BLaER1 (cell line): ENCODE measurements around the gene MMP20.

Source experiments
- H3K27ac ChIP-seq: shearing (Covaris generic); formaldehyde crosslinking; 2 replicates; pipeline ENCODE4 v1.8.1; 2022
- H3K27me3 ChIP-seq: shearing (Covaris generic); formaldehyde crosslinking; 2 replicates; pipeline ENCODE4 v1.8.1; 2022
- H3K36me3 ChIP-seq: shearing (Covaris generic); formaldehyde crosslinking; 2 replicates; pipeline ENCODE4 v1.8.1; 2022
- H3K4me1 ChIP-seq: shearing (Covaris generic); formaldehyde crosslinking; 2 replicates; pipeline ENCODE4 v1.8.1; 2022
- H3K4me2 ChIP-seq: shearing (Covaris generic); formaldehyde crosslinking; 2 replicates; pipeline ENCODE4 v1.8.1; 2022
- H3K4me3 ChIP-seq: shearing (Covaris generic); formaldehyde crosslinking; 2 replicates; pipeline ENCODE4 v1.8.1; 2022
- H3K9ac ChIP-seq: shearing (Covaris generic); formaldehyde crosslinking; 2 replicates; pipeline ENCODE4 v1.8.1; 2022
- H3K9me3 ChIP-seq: shearing (Covaris generic); formaldehyde crosslinking; 2 replicates; pipeline ENCODE4 v1.8.1; 2022
- H4K20me1 ChIP-seq: shearing (Covaris generic); formaldehyde crosslinking; 2 replicates; pipeline ENCODE4 v1.8.1; 2022
- Cebpa-rat ChIP-seq: shearing (Covaris generic); IDR thresholded peaks from 2 replicates; pipeline ENCODE4 v1.8.1; 2022

Gene MMP20

DNA sequence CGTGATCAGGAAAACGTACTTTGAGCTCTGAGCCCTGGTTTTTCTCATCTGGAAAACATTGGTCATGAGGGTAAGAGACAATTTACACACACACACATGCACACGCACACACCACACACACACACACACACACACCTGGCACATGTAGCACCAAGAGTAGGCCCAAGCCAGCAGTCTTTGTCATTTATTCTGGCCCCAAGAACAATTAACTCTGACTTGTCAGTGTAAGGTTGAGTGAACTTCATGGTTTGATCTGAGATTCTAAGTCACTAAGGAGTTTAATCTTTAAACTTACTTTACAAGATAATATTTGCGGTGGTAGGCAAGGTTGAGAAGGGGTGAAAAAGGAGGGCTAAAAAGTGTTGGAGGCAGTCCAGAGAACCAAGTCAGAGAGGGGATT is 44.1 kb downstream of the MMP20 start:
- no peak for TF ChIP-seq Cebpa-rat
- Histone ChIP-seq H4K20me1 (no peaks in the 10 kb centered on the region), H3K9me3 (peaks cover 14% of the 10 kb centered on the region), H3K27me3 (no peaks in the 10 kb centered on the region), H3K9ac (no peak overlapping the region), H3K4me2 (no peak overlapping the region), H3K36me3 (no peaks in the 10 kb centered on the region), H3K27ac (no peak overlapping the region), H3K4me3 (no peak overlapping the region), H3K4me1 (peaks cover 16% of the 10 kb centered on the region)

DNA sequence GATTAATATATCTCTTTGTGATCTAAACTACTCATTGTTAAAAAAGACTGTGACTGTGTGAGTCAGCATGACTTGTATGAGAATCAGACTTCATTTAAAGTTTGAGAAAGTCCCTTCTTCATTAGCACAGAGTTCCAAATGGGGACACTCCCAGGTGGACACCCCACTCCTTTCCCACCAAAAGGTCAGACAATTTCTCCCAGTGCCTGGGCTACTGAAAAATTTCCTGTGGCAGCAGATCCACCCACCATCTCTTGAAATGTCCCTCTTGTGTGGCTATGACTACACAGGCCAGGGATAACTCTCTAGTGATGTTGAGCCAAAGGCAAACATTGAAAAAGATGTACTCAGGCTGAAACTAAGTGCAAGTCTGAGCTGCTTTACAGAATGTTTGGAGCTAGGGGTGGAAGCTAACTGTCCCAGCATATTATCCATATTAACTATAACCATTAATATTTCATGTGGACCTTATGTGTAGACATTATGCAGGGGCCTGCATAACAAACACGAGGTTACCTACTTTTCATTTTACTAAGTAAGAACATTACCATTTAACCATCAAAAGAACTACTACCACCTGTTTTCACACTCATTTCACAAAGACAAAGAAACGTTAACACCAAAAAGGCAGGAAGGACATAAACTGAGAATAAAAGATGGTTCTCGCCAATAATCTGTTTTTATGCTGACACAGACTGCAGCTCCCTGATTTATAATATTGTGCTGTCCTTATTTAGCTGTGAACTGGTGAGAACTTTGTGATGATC is 44.8 kb downstream of the MMP20 start:
- Histone ChIP-seq H3K27ac (no peak overlapping the region), H3K4me2 (no peak overlapping the region), H3K4me3 (no peak overlapping the region)

DNA sequence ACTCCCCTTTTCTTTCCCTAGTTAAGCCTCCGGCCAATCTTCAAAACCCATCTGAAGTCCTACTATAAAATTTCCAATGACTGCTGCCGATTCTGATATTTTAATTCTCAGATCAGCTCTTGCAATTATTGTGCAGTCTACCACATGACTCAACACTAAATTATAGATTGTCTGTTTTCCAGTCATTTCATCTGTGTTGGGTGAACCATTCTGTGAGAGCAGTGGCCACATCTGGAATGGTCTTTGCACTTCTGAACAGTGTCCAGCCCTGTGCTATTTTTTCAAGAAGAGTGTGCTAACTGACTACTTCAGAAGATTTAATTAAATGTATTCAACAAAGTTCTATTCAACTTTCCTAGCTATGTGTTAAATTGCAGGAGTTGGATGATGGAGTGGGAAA is 47.4 kb downstream of the MMP20 start:
- H3K27me3 ChIP-seq = no peaks in the 10 kb centered on the region
- no peaks in the 10 kb centered on the region for H3K36me3 ChIP-seq
- no peak overlapping the region for H3K4me3 ChIP-seq
- no peaks in the 10 kb centered on the region for H4K20me1 ChIP-seq
- H3K4me1 ChIP-seq = peaks cover 29% of the 10 kb centered on the region
- no peak overlapping the region for H3K27ac ChIP-seq
- no peak for TF ChIP-seq Cebpa-rat
- H3K9ac ChIP-seq = no peak overlapping the region
- no peaks in the 10 kb centered on the region for H3K9me3 ChIP-seq
- peak overlapping the region; percentile 48 for H3K4me2 ChIP-seq

More for the DNA sequence above, 44.8 kb downstream of the MMP20 start:
- H3K36me3 ChIP-seq = no peaks in the 10 kb centered on the region
- peaks cover 16% of the 10 kb centered on the region for H3K4me1 ChIP-seq
- no peak for TF ChIP-seq Cebpa-rat
- no peak overlapping the region for H3K9ac ChIP-seq
- peaks cover 14% of the 10 kb centered on the region for H3K9me3 ChIP-seq
- H3K27me3 ChIP-seq = no peaks in the 10 kb centered on the region
- no peaks in the 10 kb centered on the region for H4K20me1 ChIP-seq

DNA sequence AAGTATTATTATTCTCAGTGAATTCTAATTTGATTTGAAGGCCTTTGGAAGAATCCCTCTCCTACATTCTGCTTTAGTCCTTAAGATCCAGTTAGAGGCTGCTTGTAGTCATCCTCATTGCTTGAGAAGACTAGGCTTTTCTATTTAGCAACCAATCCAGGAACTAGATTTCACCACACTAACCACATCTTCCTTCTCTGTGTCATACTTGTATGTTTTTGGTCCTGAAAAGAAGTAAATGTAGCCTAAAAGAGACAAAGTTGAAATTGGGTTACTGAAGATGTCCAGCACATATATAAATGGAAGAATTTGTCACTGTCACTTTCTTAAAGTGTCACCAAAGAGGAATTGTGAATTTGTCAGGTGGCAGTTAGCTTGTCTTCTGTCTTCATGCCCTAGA is 48.0 kb downstream of the MMP20 start:
- Histone ChIP-seq H3K27ac (no peak overlapping the region), H3K36me3 (no peaks in the 10 kb centered on the region), H3K4me3 (no peak overlapping the region)

DNA sequence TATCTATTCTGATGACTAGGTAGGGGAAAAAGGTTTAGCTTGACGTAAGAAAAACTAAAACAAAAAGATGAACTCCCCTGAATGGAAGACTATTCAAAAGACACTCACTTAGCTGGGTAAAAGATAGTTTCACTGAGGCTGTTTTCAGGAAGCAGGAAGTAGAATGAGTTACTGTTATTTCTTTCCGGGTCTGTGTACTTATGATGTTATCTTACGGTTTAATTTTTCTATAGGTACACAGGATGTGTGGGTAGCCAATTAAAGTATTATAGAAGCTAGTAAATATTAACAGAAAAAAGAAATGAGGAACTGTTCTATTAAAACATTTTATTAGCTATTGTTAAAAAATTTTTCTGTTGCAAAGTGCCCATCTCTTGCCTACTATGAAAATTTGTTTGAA is 48.8 kb downstream of the MMP20 start:
- TF ChIP-seq Cebpa-rat = no peak
- Histone ChIP-seq H3K9me3 (0 out of 2 replicates have a peak, but pooled peaks cover 5% of the 10 kb centered on the region), H3K9ac (no peak overlapping the region), H3K27me3 (no peaks in the 10 kb centered on the region), H3K4me3 (no peak overlapping the region), H3K36me3 (no peaks in the 10 kb centered on the region), H4K20me1 (no peaks in the 10 kb centered on the region), H3K27ac (no peak overlapping the region), H3K4me2 (peak overlapping the region; percentile 48; the same call in 1 of the 2 replicates), H3K4me1 (peaks cover 29% of the 10 kb centered on the region)

More for the DNA sequence above, 48.0 kb downstream of the MMP20 start:
- H3K27me3 ChIP-seq = no peaks in the 10 kb centered on the region
- H3K4me2 ChIP-seq = peak overlapping the region; percentile 48
- H3K4me1 ChIP-seq = peaks cover 29% of the 10 kb centered on the region
- no peaks in the 10 kb centered on the region for H4K20me1 ChIP-seq
- H3K9me3 ChIP-seq = no peaks in the 10 kb centered on the region
- H3K9ac ChIP-seq = no peak overlapping the region
- TF ChIP-seq Cebpa-rat = no peak

DNA sequence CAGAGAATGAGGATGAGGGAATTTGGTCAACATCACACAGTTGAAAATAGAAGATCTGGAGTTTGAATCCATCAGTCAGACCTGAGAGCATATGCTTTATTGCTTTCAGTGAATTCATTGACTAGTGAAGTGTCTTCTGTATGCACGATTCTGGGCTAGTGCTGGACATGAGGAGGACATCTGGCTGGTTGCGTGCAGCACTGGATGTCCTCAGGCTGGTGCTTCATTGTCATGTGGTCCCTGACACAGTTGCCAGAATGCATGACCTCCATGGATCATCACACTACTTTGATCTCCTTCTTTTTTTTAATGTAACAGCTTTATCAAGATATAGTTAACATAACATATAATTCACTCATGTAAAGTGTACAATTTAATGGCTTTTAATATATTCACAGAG is 50.1 kb downstream of the MMP20 start:
- no peak for TF ChIP-seq Cebpa-rat
- Histone ChIP-seq H3K9ac (no peak overlapping the region), H3K9me3 (peaks cover 11% of the 10 kb centered on the region), H3K27ac (no peak overlapping the region), H3K4me1 (peaks cover 29% of the 10 kb centered on the region), H3K4me2 (no peak overlapping the region), H3K4me3 (no peak overlapping the region), H3K27me3 (no peaks in the 10 kb centered on the region), H4K20me1 (no peaks in the 10 kb centered on the region), H3K36me3 (no peaks in the 10 kb centered on the region)

DNA sequence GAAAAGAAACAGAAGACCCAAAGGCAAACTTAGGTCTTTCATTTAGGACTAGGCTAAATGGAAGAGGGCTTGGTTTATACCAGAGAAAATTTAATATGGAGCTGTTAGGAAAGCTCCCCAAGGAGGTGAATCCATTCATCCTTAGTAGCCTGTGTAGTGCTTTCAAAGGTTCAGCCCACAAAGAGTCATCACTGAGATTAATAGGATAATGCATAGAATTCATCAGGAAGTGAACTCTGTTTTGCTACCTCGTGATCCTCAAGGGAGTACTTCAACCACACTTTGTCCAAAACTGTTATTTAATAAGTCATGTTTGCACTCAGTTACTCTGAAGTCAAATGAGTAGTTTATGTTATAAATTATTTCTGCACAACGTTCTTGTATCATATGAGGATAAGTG is 51.3 kb downstream of the MMP20 start:
- H3K4me1 ChIP-seq = peaks cover 29% of the 10 kb centered on the region
- no peak overlapping the region for H3K4me3 ChIP-seq
- no peaks in the 10 kb centered on the region for H4K20me1 ChIP-seq
- H3K36me3 ChIP-seq = peaks cover 1% of the 10 kb centered on the region; the same call in 1 of the 2 replicates
- no peaks in the 10 kb centered on the region for H3K27me3 ChIP-seq
- peak overlapping the region; percentile 58 for H3K4me2 ChIP-seq
- no peak overlapping the region for H3K27ac ChIP-seq
- peaks cover 22% of the 10 kb centered on the region for H3K9me3 ChIP-seq
- H3K9ac ChIP-seq = no peak overlapping the region
- TF ChIP-seq Cebpa-rat = no peak

DNA sequence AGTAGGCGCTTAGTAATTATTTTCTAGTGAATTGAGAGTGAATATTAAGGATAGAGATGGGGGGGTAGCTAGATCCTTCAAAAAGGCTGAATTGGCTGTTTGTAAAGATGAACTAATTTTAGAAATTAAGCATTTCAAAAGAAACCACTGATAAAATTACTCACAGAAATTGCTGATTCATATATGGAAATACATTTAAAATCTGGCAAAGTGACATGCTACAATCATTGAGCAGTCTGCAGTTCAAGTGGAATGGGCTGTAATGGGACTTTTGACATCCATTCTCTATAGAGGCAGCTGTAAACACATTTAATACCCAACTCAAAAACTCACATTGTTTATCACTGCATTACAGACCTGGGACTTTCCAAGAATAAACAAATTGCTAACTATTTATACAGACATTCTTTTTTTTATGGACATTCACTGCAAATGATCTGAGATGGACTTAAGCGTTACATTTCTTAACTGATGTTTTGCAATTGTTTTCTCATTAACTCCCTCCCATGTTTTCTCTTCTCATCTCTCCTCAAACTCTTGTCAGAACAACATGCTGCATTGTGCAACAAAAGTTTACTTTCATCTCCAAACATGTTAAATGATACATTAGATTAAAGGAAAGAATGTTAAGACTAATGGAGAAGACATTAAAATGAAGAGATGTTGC is 52.4 kb downstream of the MMP20 start:
- TF ChIP-seq Cebpa-rat = no peak
- Histone ChIP-seq H3K4me2 (no peak overlapping the region), H3K9me3 (peaks cover 34% of the 10 kb centered on the region), H3K36me3 (peaks cover 8% of the 10 kb centered on the region; the same call in 1 of the 2 replicates), H3K4me3 (no peak overlapping the region), H3K27me3 (no peaks in the 10 kb centered on the region), H3K4me1 (peaks cover 28% of the 10 kb centered on the region), H4K20me1 (no peaks in the 10 kb centered on the region), H3K27ac (no peak overlapping the region), H3K9ac (no peak overlapping the region)

DNA sequence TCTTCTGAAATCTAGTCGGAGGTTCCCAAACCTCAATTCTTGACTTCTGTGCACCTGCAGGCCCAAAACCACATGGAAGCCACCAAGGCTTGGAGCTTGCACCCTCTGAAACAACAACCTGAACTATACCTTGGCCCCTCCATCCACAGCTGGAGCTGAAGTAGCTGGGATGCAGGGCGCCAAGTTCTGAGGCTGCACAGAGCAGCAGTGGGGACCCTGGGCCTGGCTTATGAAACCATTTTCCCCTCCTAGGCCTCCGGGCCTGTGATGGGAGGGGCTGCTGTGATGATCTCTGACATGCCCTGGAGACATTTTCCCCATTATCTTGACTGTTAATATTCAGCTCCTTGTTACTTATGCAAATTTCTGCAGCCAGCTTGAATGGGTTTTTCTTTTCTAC is 56.3 kb downstream of the MMP20 start:
- no peaks in the 10 kb centered on the region for H3K27me3 ChIP-seq
- H3K4me2 ChIP-seq = no peak overlapping the region
- peaks cover 58% of the 10 kb centered on the region for H3K9me3 ChIP-seq
- H3K4me3 ChIP-seq = no peak overlapping the region
- no peak for TF ChIP-seq Cebpa-rat
- H3K36me3 ChIP-seq = peaks cover 13% of the 10 kb centered on the region
- H3K4me1 ChIP-seq = peaks cover 8% of the 10 kb centered on the region
- H3K9ac ChIP-seq = no peak overlapping the region
- H4K20me1 ChIP-seq = no peaks in the 10 kb centered on the region
- H3K27ac ChIP-seq = no peak overlapping the region

DNA sequence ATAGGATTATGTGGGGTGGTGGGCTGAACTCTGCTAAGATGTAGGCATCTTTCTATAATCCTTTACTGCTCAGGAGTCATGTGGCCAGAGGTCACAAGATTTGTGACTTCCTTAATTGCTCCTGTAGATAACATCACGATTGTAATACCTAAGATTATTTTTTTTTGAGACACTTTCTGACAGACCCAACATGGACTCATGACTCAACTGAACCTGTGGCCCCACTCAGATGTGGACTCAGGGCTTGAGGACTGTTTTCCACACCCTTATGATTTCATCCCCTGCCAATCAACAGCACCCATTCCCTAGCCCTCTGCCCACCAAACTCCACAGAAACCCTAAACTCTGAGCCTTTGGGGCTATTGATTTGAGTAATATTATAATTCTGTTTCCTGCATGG is 59.0 kb downstream of the MMP20 start:
- Histone ChIP-seq H3K36me3 (peaks cover 13% of the 10 kb centered on the region), H3K27me3 (no peaks in the 10 kb centered on the region), H3K9me3 (peaks cover 53% of the 10 kb centered on the region), H3K27ac (no peak overlapping the region), H3K4me1 (peaks cover 27% of the 10 kb centered on the region), H3K4me3 (no peak overlapping the region), H3K4me2 (no peak overlapping the region), H3K9ac (no peak overlapping the region), H4K20me1 (no peaks in the 10 kb centered on the region)
- no peak for TF ChIP-seq Cebpa-rat
